GM04503 (cell line): ENCODE data around the gene EFCAB6.

Experiments
- DNase-seq: peaks from one replicate; pipeline ENCODE4 v3.0.0-alpha.2; 2012; ENCODE audit warnings: low read depth

The EFCAB6 gene

GRCh38 chr22:43828998-43829782 is 17.1 kb upstream of the EFCAB6 start:
- peak; percentile 47 for DNase-seq

- DNase-seq, result no peak
Measured at GRCh38 chr22:43828725-43828997, 16.6 kb upstream of the EFCAB6 start.

- DNase-seq, result no peak
Measured at GRCh38 chr22:43827926-43828724, 16.0 kb upstream of the EFCAB6 start.

DNA sequence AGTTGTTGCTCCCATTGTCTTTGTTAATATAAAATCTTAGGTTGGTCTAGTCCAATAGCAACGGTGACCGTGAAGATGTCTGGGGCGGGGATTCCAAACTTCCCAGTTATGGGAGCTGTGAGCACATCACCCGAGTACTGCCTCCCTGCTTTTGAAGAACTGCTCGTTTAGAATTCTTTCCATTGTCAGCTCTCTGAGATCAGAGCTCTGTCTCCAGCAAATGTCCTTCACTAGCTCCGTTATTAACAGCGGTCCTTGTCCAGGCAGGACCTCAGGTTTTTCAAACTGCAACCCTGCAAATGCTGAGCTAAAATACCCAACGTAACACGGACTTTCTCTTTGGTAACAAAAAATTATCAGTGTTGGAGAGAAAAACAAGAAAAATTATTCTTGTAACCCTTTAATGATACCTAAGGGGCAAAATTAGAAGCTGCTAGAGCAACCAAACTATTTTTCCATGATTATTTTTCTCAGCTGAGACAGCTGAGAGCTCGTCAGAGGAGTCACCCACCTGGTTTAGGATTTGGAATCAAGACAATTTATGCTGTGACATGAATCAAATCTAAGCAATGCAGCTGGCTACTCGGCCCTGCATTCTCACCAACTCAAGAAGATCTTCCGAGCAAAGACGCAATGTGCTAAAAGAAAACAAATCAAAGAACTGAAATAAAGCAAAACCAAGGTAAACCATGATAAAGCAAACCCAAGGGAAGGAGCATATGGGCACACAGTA is 15.1 kb upstream of the EFCAB6 start:
- DNase-seq, result no peak

- DNase-seq, result peak; percentile 18
Measured at GRCh38 chr22:43826142-43827002, 14.3 kb upstream of the EFCAB6 start.

DNA sequence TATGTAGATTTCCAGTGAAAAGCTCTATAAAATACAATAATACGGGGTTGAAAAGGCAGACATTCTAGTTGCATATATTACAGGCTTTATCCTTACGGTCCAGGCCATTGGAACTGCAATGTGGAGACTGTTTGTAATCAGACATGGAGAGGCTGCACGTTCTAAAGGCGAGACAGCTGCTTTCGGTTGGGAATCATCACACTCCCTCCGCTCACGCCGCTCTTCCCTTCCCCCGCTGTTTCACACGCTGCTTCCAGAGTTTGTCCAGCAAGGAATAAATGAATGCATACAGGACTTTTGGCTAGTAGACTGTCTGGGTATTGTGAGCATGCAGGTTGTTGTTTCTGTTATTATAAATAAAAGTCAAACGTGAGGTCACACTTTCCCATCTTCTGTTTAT is 13.5 kb upstream of the EFCAB6 start:
- DNase-seq, result no peak

- DNase-seq, result no peak
Measured at GRCh38 chr22:43824724-43825420, 12.8 kb upstream of the EFCAB6 start.

DNA sequence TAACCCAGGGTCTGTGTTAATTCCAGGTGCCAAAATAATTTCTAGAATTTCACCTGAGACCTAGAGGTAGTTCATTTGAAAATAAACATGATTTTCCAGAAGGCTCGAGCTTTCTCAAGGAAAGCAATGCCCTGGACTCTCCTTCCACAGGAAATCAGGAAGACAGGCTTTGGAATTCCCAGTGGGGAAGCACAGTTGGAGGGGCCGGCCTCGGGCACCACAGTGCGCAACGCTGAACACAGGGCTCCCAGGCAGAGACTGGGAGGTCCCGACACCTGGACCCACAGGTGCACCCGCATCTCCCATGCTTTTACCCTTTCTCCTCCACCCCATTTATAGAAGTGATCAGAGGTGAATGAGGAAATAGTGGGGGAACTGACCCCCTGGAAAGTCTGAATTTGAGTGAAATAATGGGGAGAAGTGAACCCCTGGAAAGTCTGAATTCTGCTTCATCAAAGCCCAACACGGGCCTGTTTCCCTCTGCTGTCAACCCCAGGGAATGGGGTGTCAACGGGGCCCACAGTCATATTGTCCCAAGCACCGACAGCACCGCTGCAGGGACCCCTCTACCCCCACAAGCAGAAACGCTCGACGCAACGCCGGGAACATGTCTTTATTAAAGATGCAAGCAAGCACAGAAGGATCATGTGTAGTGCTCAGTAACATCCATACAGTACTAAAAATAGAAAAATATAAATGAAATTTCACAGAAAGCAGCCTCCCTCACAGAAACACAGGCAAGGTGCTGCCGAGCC is 12.0 kb upstream of the EFCAB6 start:
- no peak for DNase-seq

GRCh38 chr22:43823353-43823908 is 11.3 kb upstream of the EFCAB6 start:
- no peak for DNase-seq

DNA sequence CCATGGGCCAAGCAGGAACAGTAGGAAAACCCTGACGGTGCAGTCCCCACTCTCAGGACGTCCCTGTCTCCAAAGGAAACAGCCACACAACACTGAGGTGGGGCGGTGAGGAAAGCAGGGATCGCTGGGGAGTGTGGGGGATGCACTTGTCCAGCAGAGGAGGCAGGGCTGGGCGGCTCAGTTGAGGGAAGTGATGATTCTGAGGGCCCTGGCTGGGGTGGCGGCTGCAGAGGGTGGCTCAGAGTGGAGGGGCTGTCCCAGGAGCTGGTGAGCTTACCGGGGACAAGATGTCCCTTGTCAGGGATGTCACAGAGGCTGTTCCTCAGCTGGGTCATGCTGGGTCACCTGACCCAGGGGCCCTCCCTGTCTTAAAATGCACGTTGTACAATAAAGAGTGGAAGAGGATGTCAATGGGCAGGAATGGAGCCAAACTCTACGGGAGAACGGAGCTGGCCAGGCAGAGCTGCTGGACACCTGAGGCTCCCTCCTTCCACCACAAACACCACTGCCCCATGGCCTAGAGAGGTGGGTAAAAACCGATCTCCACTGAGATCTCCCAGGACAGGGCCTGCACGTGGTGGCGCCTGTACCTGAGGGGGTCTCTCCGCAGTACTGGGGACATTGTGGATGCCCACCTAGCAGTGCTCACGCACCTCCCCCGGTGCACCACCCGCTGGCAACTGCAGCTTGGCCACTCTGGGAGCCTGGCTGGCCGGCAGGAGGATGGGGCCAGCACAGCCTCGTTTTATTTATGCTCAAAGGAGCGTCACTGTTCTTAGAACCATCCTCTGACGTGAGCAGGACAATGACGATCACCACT is 9.7 kb upstream of the EFCAB6 start:
- no peak for DNase-seq

- DNase-seq, result no peak
Measured at GRCh38 chr22:43820651-43821305, 8.7 kb upstream of the EFCAB6 start.

GRCh38 chr22:43819931-43820640 is 8.0 kb upstream of the EFCAB6 start:
- no peak for DNase-seq

DNA sequence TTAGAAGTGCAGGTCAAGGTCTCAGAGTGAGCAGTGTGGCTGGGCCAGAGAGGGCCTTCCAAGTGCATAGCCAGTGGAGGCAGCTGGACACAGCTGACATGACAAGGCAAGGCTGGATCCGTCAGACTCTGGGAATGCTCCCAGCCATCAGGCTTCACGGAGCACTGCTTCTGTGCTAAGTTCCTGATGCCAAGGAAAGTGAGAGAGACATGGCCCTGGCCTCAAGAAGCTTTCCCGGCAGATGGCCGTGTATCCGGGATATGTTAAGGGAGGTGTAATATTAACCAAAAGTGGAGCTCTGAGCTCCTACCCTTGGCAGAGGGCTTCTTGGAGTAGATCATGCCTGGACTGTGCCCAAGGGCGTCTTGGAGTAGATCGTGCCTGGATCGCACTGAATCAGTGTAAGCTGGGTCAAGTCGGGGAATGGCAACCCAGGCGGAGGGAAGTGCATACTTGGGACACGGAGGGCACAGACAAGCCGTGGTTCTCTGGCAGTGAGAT is 7.4 kb upstream of the EFCAB6 start:
- DNase-seq, result no peak

DNA sequence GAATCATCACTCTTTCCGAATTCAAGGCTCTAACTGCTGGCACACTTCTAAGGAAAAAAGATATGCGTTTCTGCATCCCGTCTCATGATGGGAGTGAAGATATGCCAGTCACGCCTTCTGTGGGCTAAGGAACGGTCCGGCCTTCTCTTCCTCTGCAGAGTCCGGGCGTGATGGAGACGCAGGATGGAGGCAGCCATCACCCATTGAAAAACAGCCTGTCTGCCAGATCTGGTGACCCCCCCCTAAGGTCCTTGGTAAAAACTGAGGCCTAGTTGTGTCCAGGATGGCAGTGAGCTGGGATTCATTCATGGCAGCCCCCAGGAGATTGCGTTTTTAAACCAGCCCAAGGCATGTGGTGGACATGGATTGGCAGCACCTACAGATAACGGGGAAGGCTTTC is 6.9 kb upstream of the EFCAB6 start:
- no peak for DNase-seq

DNA sequence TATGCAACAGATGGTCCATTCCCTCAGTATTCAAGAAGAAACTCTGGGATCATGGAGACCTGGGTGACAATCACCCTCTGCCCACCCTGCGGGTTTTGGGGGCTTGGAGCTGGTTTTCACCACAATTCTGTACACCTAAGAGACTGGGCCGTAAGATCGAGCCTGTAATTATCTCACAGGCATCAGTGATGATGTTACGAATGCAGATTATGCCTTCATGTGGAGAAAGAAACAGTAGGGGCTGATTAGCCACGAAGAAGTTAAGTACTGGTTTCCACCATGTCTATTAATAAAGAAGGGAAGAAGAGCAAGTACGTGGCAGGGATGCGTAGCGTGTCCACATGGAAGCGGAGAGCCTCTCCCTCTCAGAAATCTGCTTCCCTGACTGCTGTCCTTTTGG is 5.3 kb upstream of the EFCAB6 start:
- no peak for DNase-seq

GRCh38 chr22:43814264-43814663 is 2.2 kb upstream of the EFCAB6 start:
- DNase-seq, result no peak

- DNase-seq, result no peak
Measured at GRCh38 chr22:43812890-43813289, 785 bp upstream of the EFCAB6 start.

DNA sequence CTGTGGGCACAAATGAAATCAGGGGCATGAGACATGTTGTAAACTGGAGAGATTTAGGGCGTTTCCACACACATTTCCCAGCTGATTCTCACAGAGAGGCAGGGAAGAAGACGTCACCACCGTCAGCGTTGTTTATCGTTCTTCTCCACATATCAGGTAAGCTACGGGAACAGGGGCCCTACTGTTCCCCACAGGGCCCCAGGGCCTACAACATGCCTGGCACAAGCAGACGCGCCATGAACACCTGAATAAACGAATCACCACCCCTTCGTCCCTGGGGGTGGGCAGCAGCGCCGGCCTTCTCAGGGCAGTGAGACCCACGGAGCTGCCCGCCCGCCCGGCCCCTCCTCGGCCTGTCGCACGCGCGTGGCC is 342 bp downstream of the EFCAB6 start:
- peak; percentile 20 for DNase-seq
